Activated naive CD8-positive, alpha-beta T cell treated with anti-CD3 and anti-CD28 coated beads, Interleukin-2, amount 50 U/mL, for 24 hours (primary cell): ENCODE results near the gene IL11.
"Not testable (repeated sequence)": the region's sequence is repeated elsewhere in the genome, so short reads cannot be mapped to it uniquely, and the experiment has no call there.

Experiments
- ATAC-seq: fragments of 150-1000 bp; cut with Tn5 transposase; one replicate; pipeline ENCODE4 v1.10.0; 2021
- DNase-seq: peaks from one replicate; pipeline ENCODE4 v3.0.0; 2021
- H3K27ac Mint-ChIP-seq: one replicate; pipeline ENCODE4 v1.8.0; 2021; ENCODE audit warnings: mild to moderate bottlenecking, mixed read lengths
- H3K27me3 Mint-ChIP-seq: one replicate; pipeline ENCODE4 v1.8.0; 2021; ENCODE audit warnings: mixed read lengths
- H3K36me3 Mint-ChIP-seq: one replicate; pipeline ENCODE4 v1.8.0; 2021; ENCODE audit warnings: low read depth, mixed read lengths
- H3K4me1 Mint-ChIP-seq: one replicate; pipeline ENCODE4 v1.8.0; 2021; ENCODE audit warnings: mixed read lengths
- H3K4me3 Mint-ChIP-seq: one replicate; pipeline ENCODE4 v1.8.0; 2021; ENCODE audit warnings: mild to moderate bottlenecking, moderate library complexity, mixed read lengths
- H3K9me3 Mint-ChIP-seq: one replicate; pipeline ENCODE4 v1.8.0; 2021; ENCODE audit warnings: mixed read lengths

IL11 gene

GRCh38 chr19:55370305-55370988 lies at the start of gene IL11:
IL11 (minus strand) TSS chr19:55370463; CDS start chr19:55370310, 153 bp downstream.
- no peak within 1 kb of the TSS for H3K27ac Mint-ChIP-seq
- H3K9me3 Mint-ChIP-seq, result no peaks in the 10 kb centered on the region
- DNase-seq, result no peak
- H3K27me3 Mint-ChIP-seq, result peaks cover 40% of the 10 kb centered on the region
- no peak for ATAC-seq
- H3K36me3 Mint-ChIP-seq, result peaks cover 2% of the 10 kb centered on the region
- peak within 1 kb of the TSS; percentile 71 for H3K4me3 Mint-ChIP-seq
- H3K4me1 Mint-ChIP-seq, result peaks cover 22% of the 10 kb centered on the region

GRCh38 chr19:55419624-55420236 lies 49.5 kb upstream of the IL11 start:
- DNase-seq (no peak), ATAC-seq (no peak)
- Mint-ChIP-seq H3K9me3 (no peaks in the 10 kb centered on the region), H3K4me1 (peaks cover 13% of the 10 kb centered on the region), H3K36me3 (no peaks in the 10 kb centered on the region), H3K27me3 (peaks cover 7% of the 10 kb centered on the region), H3K4me3 (no peak overlapping the region), H3K27ac (no peak overlapping the region)

- H3K4me1 Mint-ChIP-seq, result peaks cover 13% of the 10 kb centered on the region
- no peak overlapping the region for H3K4me3 Mint-ChIP-seq
- ATAC-seq (no peak), DNase-seq (no peak)
- H3K36me3 Mint-ChIP-seq, result no peaks in the 10 kb centered on the region
- peaks cover 7% of the 10 kb centered on the region for H3K27me3 Mint-ChIP-seq
- H3K9me3 Mint-ChIP-seq, result no peaks in the 10 kb centered on the region
- H3K27ac Mint-ChIP-seq, result no peak overlapping the region
Measured at GRCh38 chr19:55419103-55419502, 48.8 kb upstream of the IL11 start.

- Mint-ChIP-seq H3K4me3 (no peak overlapping the region), H3K9me3 (no peaks in the 10 kb centered on the region), H3K27ac (no peak overlapping the region), H3K36me3 (no peaks in the 10 kb centered on the region), H3K4me1 (peaks cover 13% of the 10 kb centered on the region), H3K27me3 (peaks cover 2% of the 10 kb centered on the region)
- ATAC-seq (peak; percentile 76), DNase-seq (peak; percentile 53)
Measured at GRCh38 chr19:55418185-55418584, 47.9 kb upstream of the IL11 start.

GRCh38 chr19:55410168-55410567 lies 39.9 kb upstream of the IL11 start:
- ATAC-seq (no peak), DNase-seq (no peak)
- Mint-ChIP-seq H3K4me1 (peaks cover 32% of the 10 kb centered on the region), H3K36me3 (peaks cover 21% of the 10 kb centered on the region), H3K4me3 (no peak overlapping the region), H3K9me3 (peaks cover 11% of the 10 kb centered on the region), H3K27ac (no peak overlapping the region), H3K27me3 (peaks cover 2% of the 10 kb centered on the region)

- DNase-seq, H3K27me3 Mint-ChIP-seq, ATAC-seq: not testable (repeated sequence)
- Mint-ChIP-seq H3K27ac (peak overlapping the region; percentile 98), H3K4me3 (peak overlapping the region; percentile 43), H3K9me3 (peaks cover 11% of the 10 kb centered on the region), H3K36me3 (peaks cover 23% of the 10 kb centered on the region), H3K4me1 (peaks cover 32% of the 10 kb centered on the region)
Measured at GRCh38 chr19:55409179-55409578, 38.9 kb upstream of the IL11 start.

- DNase-seq (no peak), ATAC-seq (no peak)
Measured at GRCh38 chr19:55408533-55408872, 38.2 kb upstream of the IL11 start.

GRCh38 chr19:55407800-55408532 lies 37.7 kb upstream of the IL11 start:
- Mint-ChIP-seq H3K36me3 (peaks cover 34% of the 10 kb centered on the region), H3K4me3 (peak overlapping the region; percentile 92), H3K27ac (peak overlapping the region; percentile 98), H3K27me3 (no peaks in the 10 kb centered on the region), H3K4me1 (peaks cover 40% of the 10 kb centered on the region), H3K9me3 (peaks cover 11% of the 10 kb centered on the region)
- ATAC-seq, result peak; percentile 96
- DNase-seq, result peak; percentile 96

More at GRCh38 chr19:55408533-55408872, 38.2 kb upstream of the IL11 start:
- Mint-ChIP-seq H3K27ac (peak overlapping the region; percentile 98), H3K4me1 (peaks cover 37% of the 10 kb centered on the region), H3K4me3 (peak overlapping the region; percentile 92), H3K9me3 (peaks cover 11% of the 10 kb centered on the region), H3K27me3 (no peaks in the 10 kb centered on the region), H3K36me3 (peaks cover 29% of the 10 kb centered on the region)

GRCh38 chr19:55407550-55407799 lies 37.2 kb upstream of the IL11 start, which contains the start of gene UBE2S:
UBE2S (minus strand) TSS chr19:55407788; CDS start chr19:55407589, 199 bp downstream.
- not testable (repeated sequence) for DNase-seq
- peaks cover 11% of the 10 kb centered on the region for H3K9me3 Mint-ChIP-seq

GRCh38 chr19:55406826-55407549 lies 36.7 kb upstream of the IL11 start:
- DNase-seq (peak; percentile 32), ATAC-seq (no peak)
- peak overlapping the region; percentile 86 for H3K27ac Mint-ChIP-seq
- H3K9me3 Mint-ChIP-seq, result peaks cover 11% of the 10 kb centered on the region
- H3K36me3 Mint-ChIP-seq, result peaks cover 44% of the 10 kb centered on the region
- H3K4me1 Mint-ChIP-seq, result peaks cover 42% of the 10 kb centered on the region
- H3K27me3 Mint-ChIP-seq, result no peaks in the 10 kb centered on the region
- peak overlapping the region; percentile 92 for H3K4me3 Mint-ChIP-seq

More at GRCh38 chr19:55407550-55407799, 37.2 kb upstream of the IL11 start, which contains the start of gene UBE2S:
- not testable (repeated sequence) for H3K27me3 Mint-ChIP-seq, ATAC-seq
- Mint-ChIP-seq H3K36me3 (peaks cover 39% of the 10 kb centered on the region), H3K27ac (peak within 1 kb of the TSS; percentile 98), H3K4me1 (peaks cover 42% of the 10 kb centered on the region), H3K4me3 (peak within 1 kb of the TSS; percentile 92)

- Mint-ChIP-seq H3K27ac (peak overlapping the region; percentile 86), H3K4me3 (peak overlapping the region; percentile 92), H3K9me3 (peaks cover 11% of the 10 kb centered on the region), H3K36me3 (peaks cover 47% of the 10 kb centered on the region), H3K27me3 (no peaks in the 10 kb centered on the region), H3K4me1 (peaks cover 42% of the 10 kb centered on the region)
- DNase-seq (no peak), ATAC-seq (no peak)
Measured at GRCh38 chr19:55406091-55406825, 36.0 kb upstream of the IL11 start.

- Mint-ChIP-seq H3K27ac (peak overlapping the region; percentile 86), H3K36me3 (peaks cover 52% of the 10 kb centered on the region), H3K27me3 (no peaks in the 10 kb centered on the region), H3K4me3 (peak overlapping the region; percentile 92), H3K4me1 (peaks cover 42% of the 10 kb centered on the region), H3K9me3 (peaks cover 11% of the 10 kb centered on the region)
- no peak for ATAC-seq
- DNase-seq, result no peak
Measured at GRCh38 chr19:55405638-55406037, 35.4 kb upstream of the IL11 start.

GRCh38 chr19:55402509-55402908 lies 32.2 kb upstream of the IL11 start:
- no peak for DNase-seq
- Mint-ChIP-seq H3K9me3 (no peaks in the 10 kb centered on the region), H3K27me3 (no peaks in the 10 kb centered on the region), H3K36me3 (peaks cover 51% of the 10 kb centered on the region), H3K4me3 (no peak overlapping the region), H3K27ac (no peak overlapping the region), H3K4me1 (peaks cover 39% of the 10 kb centered on the region)
- ATAC-seq, result no peak

GRCh38 chr19:55401390-55401789 lies 31.1 kb upstream of the IL11 start:
- peaks cover 34% of the 10 kb centered on the region for H3K4me1 Mint-ChIP-seq
- not testable (repeated sequence) for H3K9me3 Mint-ChIP-seq, H3K27ac Mint-ChIP-seq, DNase-seq, H3K4me3 Mint-ChIP-seq, H3K27me3 Mint-ChIP-seq, ATAC-seq
- peaks cover 46% of the 10 kb centered on the region for H3K36me3 Mint-ChIP-seq
